ENCODE measurements around the gene APC. TPM values are rescaled to one million over a fixed set of nuclear protein-coding genes. Genes with fewer than 3 reads are reported as not detected.

The APC gene
- total and polyA plus RNA-seq, 2 donors (not counting 1 experiment from before 2014, with no cell fraction given) = 8.1 to 55.8 TPM

- H3K4me3 ChIP-seq (ENCODE audit: control extremely low read depth in 1 of 5, extremely low read depth in 1 of 5, insufficient read depth in 1 of 5, low read depth in 2 of 5, low read length in 4 of 5) = no peak overlapping the region
- intact Hi-C loops (cut with micrococcal nuclease) = no loop called here
- WGBS (ENCODE audit: insufficient coverage) = no CpG with 5 or more reads among the region's 2 CpGs
- H3K27ac ChIP-seq (ENCODE audit: low read length in 2 of 2) = no peak overlapping the region
- H3K79me2 ChIP-seq (ENCODE audit: control insufficient read depth, insufficient read depth, low read length) = peaks cover 14% of the 10 kb centered on the region
- Mint-ChIP-seq H3K9me3 (ENCODE audit: insufficient read depth) (no peaks in the 10 kb centered on the region), H3K27me3 (no peaks in the 10 kb centered on the region), H3K4me1 (peaks cover 13% of the 10 kb centered on the region), H3K27ac (no peak overlapping the region), H3K4me3 (no peak overlapping the region)
- no peak overlapping the region for H3K4me2 ChIP-seq (replicated peaks; ENCODE audit: low read depth, low read length, poor library complexity, severe bottlenecking)
- peaks cover 6 to 48% of the 10 kb centered on the region in 2 experiments for H3K36me3 ChIP-seq (replicated peaks in 1 of 2; ENCODE audit: control extremely low read depth in 1 of 2, control insufficient read depth in 1 of 2, extremely low read depth in 1 of 2, insufficient read depth in 2 of 2, low read length in 1 of 2)
- H3K27me3 ChIP-seq (replicated peaks in 1 of 4; ENCODE audit: control extremely low read depth in 1 of 4, control insufficient read depth in 3 of 4, insufficient read depth in 4 of 4, low read length in 3 of 4) = no peaks in the 10 kb centered on the region
- H3K4me1 ChIP-seq (ENCODE audit: control insufficient read depth in 2 of 2, insufficient read depth in 2 of 2, low read length in 2 of 2) = no peaks in the 10 kb centered on the region
- ChIA-PET CTCF (no interaction called here), POLR2A (no interaction called here)
- no peak overlapping the region for H2AFZ ChIP-seq (ENCODE audit: insufficient read depth, low read depth, low read length, poor library complexity, severe bottlenecking)
- ATAC-seq (ENCODE audit: low read depth) (no peak), DNase-seq (no peak)
- H4K20me1 ChIP-seq (ENCODE audit: control insufficient read depth, insufficient read depth, low read length, poor library complexity, severe bottlenecking) = no peaks in the 10 kb centered on the region
- H3K9me3 ChIP-seq (ENCODE audit: control extremely low read depth in 1 of 3, control insufficient read depth in 2 of 3, insufficient read depth in 1 of 3, low read length in 2 of 3) = no peaks in the 10 kb centered on the region
- H3K9ac ChIP-seq (ENCODE audit: low read length) = no peak overlapping the region
- no peak for TF ChIP-seq CTCF (IDR thresholded peaks at IDR 0.05)
- no peak for TF ChIP-seq EZH2 (IDR thresholded peaks at IDR 0.05; ENCODE audit: borderline replicate concordance, insufficient read depth, low read depth, low read length, poor library complexity, severe bottlenecking)
Measured at GRCh38 chr5:112876362-112876761, 138.7 kb downstream of the APC start.

DNA sequence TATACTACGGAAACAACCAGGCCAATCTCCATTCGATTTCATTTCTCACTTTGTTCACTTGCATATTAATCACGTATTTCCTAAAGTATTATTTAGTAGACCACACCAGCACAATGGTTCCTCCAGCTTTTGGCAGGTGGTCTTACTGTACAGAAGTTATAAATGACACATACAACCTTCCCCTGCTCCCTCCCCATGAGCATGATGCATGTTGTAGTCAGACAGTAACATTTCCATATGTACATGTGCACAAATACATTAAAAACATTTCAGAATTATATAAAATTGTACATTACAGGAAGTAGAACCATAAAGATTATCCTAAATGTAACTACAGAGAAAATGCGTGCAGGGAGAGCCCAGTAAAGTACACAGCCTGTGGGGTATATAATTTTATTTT lies 140.4 kb downstream of the APC start:
- Mint-ChIP-seq H3K9me3 (ENCODE audit: insufficient read depth) (no peaks in the 10 kb centered on the region), H3K27me3 (no peaks in the 10 kb centered on the region), H3K4me1 (peaks cover 14% of the 10 kb centered on the region), H3K27ac (no peak overlapping the region), H3K4me3 (no peak overlapping the region)
- DNase-seq (no peak), ATAC-seq (ENCODE audit: low read depth) (no peak)
- no CpG with 5 or more reads among the region's 4 CpGs for WGBS (ENCODE audit: insufficient coverage)
- Histone ChIP-seq H3K27me3 (replicated peaks in 1 of 4; ENCODE audit: control extremely low read depth in 1 of 4, control insufficient read depth in 3 of 4, insufficient read depth in 4 of 4, low read length in 3 of 4) (no peaks in the 10 kb centered on the region), H4K20me1 (ENCODE audit: control insufficient read depth, insufficient read depth, low read length, poor library complexity, severe bottlenecking) (peaks cover 11% of the 10 kb centered on the region), H2AFZ (ENCODE audit: insufficient read depth, low read depth, low read length, poor library complexity, severe bottlenecking) (no peak overlapping the region), H3K4me3 (ENCODE audit: control extremely low read depth in 1 of 5, extremely low read depth in 1 of 5, insufficient read depth in 1 of 5, low read depth in 2 of 5, low read length in 4 of 5) (no peak overlapping the region), H3K79me2 (ENCODE audit: control insufficient read depth, insufficient read depth, low read length) (peaks cover 14% of the 10 kb centered on the region), H3K27ac (ENCODE audit: low read length in 2 of 2) (no peak overlapping the region), H3K36me3 (replicated peaks in 1 of 2; ENCODE audit: control extremely low read depth in 1 of 2, control insufficient read depth in 1 of 2, extremely low read depth in 1 of 2, insufficient read depth in 2 of 2, low read length in 1 of 2) (peaks cover 6 to 63% of the 10 kb centered on the region in 2 experiments), H3K4me2 (replicated peaks; ENCODE audit: low read depth, low read length, poor library complexity, severe bottlenecking) (no peak overlapping the region), H3K9ac (ENCODE audit: low read length) (no peak overlapping the region), H3K9me3 (ENCODE audit: control extremely low read depth in 1 of 3, control insufficient read depth in 2 of 3, insufficient read depth in 1 of 3, low read length in 2 of 3) (no peaks in the 10 kb centered on the region), H3K4me1 (ENCODE audit: control insufficient read depth in 2 of 2, insufficient read depth in 2 of 2, low read length in 2 of 2) (no peaks in the 10 kb centered on the region)
- ChIA-PET POLR2A (no interaction called here), CTCF (interaction anchor here (1.4 kb wide), 1 partner anchor 30 kb away, joined by 3 read pairs; no protein-coding TSS in a partner anchor)
- TF ChIP-seq EZH2 (IDR thresholded peaks at IDR 0.05; ENCODE audit: borderline replicate concordance, insufficient read depth, low read depth, low read length, poor library complexity, severe bottlenecking) = no peak
- TF ChIP-seq CTCF (IDR thresholded peaks at IDR 0.05) = no peak
- intact Hi-C loops (cut with micrococcal nuclease) = no loop called here

All from B cell (primary cell).